HCT116 (cell line): ENCODE data around the gene RANBP17.

Experiments used
- CTCF ChIP-seq, 3 experiments: fragments of 200-600 bp in 1 of 3; sonication (generic) in 1 of 3; IDR thresholded peaks in 2 of 3; conservative IDR thresholded peaks in 1 of 3; 2 replicates each; pipeline ENCODE4 v1.5.1; 2012 to 2017; ENCODE audit warnings: low read depth in 2 of 3, low read length in 2 of 3, antibody characterized with exemption in 1 of 3, borderline replicate concordance in 1 of 3, control low read depth in 1 of 3, mild to moderate bottlenecking in 1 of 3, mixed read lengths in 1 of 3, mixed run types in 1 of 3, moderate library complexity in 1 of 3; ENCODE audit not compliant: insufficient read depth in 1 of 3
- EGR1 ChIP-seq: IDR thresholded peaks from 2 replicates; pipeline ENCODE4 v1.6.1; 2012; ENCODE audit warnings: low read depth
- EZH2 ChIP-seq: fragments of 200-600 bp; sonication (generic); IDR thresholded peaks from 2 replicates; pipeline ENCODE4 v1.6.1; 2017; ENCODE audit warnings: antibody characterized with exemption, mixed run types
- EZH2phosphoT487 ChIP-seq: fragments of 200-600 bp; IDR thresholded peaks from 2 replicates; pipeline ENCODE4 v1.6.1; 2018; ENCODE audit warnings: antibody characterized with exemption, borderline replicate concordance
- FOSL1 ChIP-seq: IDR thresholded peaks from 2 replicates; pipeline ENCODE4 v1.6.1; 2012; ENCODE audit warnings: low read depth
- POLR2AphosphoS5 ChIP-seq: IDR thresholded peaks from 2 replicates; pipeline ENCODE4 v1.6.1; 2011; ENCODE audit warnings: mild to moderate bottlenecking, low read depth, low read length, moderate library complexity
- RAD21 ChIP-seq: IDR thresholded peaks from 2 replicates; pipeline ENCODE4 v1.6.1; 2012; ENCODE audit warnings: low read depth, mild to moderate bottlenecking
- SP1 ChIP-seq: IDR thresholded peaks from 2 replicates; pipeline ENCODE4 v1.6.1; 2012; ENCODE audit warnings: low read depth
- SRF ChIP-seq: IDR thresholded peaks from 2 replicates; pipeline ENCODE4 v1.6.1; 2012; ENCODE audit warnings: low read depth
- YY1 ChIP-seq: IDR thresholded peaks from 2 replicates; pipeline ENCODE4 v1.6.1; 2011; ENCODE audit warnings: low read length, low read depth, moderate library complexity, mild to moderate bottlenecking; ENCODE audit not compliant: insufficient replicate concordance; ENCODE audit errors: extremely low read depth
- TF ChIP-seq, protein P1 (sequence below): IDR thresholded peaks from 2 replicates; pipeline ENCODE4 v1.6.1; 2012; ENCODE audit warnings: low read depth
- TF ChIP-seq, protein P2 (sequence below): IDR thresholded peaks from 2 replicates; pipeline ENCODE4 v1.6.1; 2011; ENCODE audit warnings: mild to moderate bottlenecking, low read length, moderate library complexity; ENCODE audit not compliant: insufficient replicate concordance; ENCODE audit errors: extremely low read depth

DNA sequence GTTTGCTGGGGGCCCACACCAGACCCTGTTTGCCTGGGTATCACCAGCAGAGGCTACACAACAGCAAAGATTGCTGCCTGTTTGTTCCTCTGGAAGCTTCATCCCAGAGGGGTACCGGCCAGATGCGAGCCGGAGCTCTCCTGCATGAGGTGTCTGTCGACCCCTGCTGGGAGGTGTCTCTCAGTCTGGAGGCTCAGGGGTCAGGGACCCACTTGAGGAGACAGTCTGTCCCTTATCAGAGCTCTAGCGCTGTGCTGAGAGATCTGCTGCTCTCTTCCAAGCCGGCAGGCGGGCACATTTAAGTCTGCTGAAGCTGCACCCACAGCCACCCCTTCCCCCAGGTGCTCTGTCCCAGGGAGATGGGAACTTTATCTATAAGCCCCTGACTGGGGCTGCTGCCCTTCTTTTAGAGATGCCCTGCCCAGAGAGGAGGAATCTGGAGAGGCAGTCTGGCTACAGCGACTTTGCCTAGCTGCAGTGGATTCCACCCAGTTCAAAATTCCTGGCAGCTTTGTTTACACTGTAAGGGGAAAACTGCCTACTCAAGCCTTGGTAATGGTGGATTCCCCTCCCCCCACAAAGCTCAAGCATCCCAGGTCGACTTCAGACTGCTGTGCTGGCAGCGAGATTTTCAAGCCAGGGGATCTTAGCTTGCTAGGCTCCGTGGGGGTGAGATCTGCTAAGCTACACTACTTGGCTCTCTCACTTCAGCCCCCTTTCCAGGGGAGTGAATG, 241.2 kb downstream of the RANBP17 start:
- TF ChIP-seq EZH2 (no peak), FOSL1 (no peak), YY1 (no peak), SRF (no peak), SP1 (no peak), CTCF (IDR thresholded peaks at IDR 0.05 in 2 of 3, conservative IDR thresholded peaks at IDR 0.05 in 1 of 3; ENCODE audit: borderline replicate concordance in 1 of 3, insufficient read depth in 1 of 3, low read depth in 2 of 3, low read length in 2 of 3) (no peak), EZH2phosphoT487 (no peak), POLR2AphosphoS5 (no peak), EGR1 (no peak), RAD21 (no peak)
- TF ChIP-seq, protein P1, sequence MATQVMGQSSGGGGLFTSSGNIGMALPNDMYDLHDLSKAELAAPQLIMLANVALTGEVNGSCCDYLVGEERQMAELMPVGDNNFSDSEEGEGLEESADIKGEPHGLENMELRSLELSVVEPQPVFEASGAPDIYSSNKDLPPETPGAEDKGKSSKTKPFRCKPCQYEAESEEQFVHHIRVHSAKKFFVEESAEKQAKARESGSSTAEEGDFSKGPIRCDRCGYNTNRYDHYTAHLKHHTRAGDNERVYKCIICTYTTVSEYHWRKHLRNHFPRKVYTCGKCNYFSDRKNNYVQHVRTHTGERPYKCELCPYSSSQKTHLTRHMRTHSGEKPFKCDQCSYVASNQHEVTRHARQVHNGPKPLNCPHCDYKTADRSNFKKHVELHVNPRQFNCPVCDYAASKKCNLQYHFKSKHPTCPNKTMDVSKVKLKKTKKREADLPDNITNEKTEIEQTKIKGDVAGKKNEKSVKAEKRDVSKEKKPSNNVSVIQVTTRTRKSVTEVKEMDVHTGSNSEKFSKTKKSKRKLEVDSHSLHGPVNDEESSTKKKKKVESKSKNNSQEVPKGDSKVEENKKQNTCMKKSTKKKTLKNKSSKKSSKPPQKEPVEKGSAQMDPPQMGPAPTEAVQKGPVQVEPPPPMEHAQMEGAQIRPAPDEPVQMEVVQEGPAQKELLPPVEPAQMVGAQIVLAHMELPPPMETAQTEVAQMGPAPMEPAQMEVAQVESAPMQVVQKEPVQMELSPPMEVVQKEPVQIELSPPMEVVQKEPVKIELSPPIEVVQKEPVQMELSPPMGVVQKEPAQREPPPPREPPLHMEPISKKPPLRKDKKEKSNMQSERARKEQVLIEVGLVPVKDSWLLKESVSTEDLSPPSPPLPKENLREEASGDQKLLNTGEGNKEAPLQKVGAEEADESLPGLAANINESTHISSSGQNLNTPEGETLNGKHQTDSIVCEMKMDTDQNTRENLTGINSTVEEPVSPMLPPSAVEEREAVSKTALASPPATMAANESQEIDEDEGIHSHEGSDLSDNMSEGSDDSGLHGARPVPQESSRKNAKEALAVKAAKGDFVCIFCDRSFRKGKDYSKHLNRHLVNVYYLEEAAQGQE, result no peak
- TF ChIP-seq, protein P2, sequence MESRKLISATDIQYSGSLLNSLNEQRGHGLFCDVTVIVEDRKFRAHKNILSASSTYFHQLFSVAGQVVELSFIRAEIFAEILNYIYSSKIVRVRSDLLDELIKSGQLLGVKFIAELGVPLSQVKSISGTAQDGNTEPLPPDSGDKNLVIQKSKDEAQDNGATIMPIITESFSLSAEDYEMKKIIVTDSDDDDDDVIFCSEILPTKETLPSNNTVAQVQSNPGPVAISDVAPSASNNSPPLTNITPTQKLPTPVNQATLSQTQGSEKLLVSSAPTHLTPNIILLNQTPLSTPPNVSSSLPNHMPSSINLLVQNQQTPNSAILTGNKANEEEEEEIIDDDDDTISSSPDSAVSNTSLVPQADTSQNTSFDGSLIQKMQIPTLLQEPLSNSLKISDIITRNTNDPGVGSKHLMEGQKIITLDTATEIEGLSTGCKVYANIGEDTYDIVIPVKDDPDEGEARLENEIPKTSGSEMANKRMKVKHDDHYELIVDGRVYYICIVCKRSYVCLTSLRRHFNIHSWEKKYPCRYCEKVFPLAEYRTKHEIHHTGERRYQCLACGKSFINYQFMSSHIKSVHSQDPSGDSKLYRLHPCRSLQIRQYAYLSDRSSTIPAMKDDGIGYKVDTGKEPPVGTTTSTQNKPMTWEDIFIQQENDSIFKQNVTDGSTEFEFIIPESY, result no peak
